Breast epithelium (tissue), 3 donors: ENCODE data around the gene IMPA2.

ENCODE experiments used
- CTCF ChIP-seq, 3 donors: fragments of 450-650 bp; IDR thresholded peaks; one replicate each; pipeline ENCODE4 v1.5.1; 2016 to 2017; ENCODE audit warnings: antibody characterized with exemption in 3 of 3, mild to moderate bottlenecking in 3 of 3, moderate library complexity in 3 of 3
- POLR2A ChIP-seq: fragments of 450-650 bp; IDR thresholded peaks from one replicate; pipeline ENCODE4 v1.6.1; 2016; ENCODE audit warnings: antibody characterized with exemption, mild to moderate bottlenecking, moderate library complexity
- POLR2AphosphoS5 ChIP-seq, 3 donors: sonication (generic); formaldehyde crosslinking; IDR thresholded peaks; one replicate each; pipeline ENCODE4 v1.6.1; 2017; ENCODE audit warnings: antibody characterized with exemption in 3 of 3

GRCh38 chr18:11957636-11958035, 23.7 kb upstream of the IMPA2 start:
- no peak for TF ChIP-seq POLR2A
- TF ChIP-seq CTCF (IDR thresholded peaks at IDR 0.05): no peak
- TF ChIP-seq POLR2AphosphoS5 (IDR thresholded peaks at IDR 0.05): no peak
